GM19372 (cell line): ENCODE measurements around the gene ZFP37.
"Not testable (repeated sequence)": the region's sequence is repeated elsewhere in the genome, so short reads cannot be mapped to it uniquely, and the experiment has no call there.

Experiments used
- ATAC-seq: cut with Tn5 transposase; IDR thresholded peaks from one replicate; pipeline ENCODE4 v1.9.1; 2021; ENCODE audit warnings: mild to moderate bottlenecking, low read depth, moderate library complexity; ENCODE audit not compliant: unreplicated experiment

Gene ZFP37

DNA sequence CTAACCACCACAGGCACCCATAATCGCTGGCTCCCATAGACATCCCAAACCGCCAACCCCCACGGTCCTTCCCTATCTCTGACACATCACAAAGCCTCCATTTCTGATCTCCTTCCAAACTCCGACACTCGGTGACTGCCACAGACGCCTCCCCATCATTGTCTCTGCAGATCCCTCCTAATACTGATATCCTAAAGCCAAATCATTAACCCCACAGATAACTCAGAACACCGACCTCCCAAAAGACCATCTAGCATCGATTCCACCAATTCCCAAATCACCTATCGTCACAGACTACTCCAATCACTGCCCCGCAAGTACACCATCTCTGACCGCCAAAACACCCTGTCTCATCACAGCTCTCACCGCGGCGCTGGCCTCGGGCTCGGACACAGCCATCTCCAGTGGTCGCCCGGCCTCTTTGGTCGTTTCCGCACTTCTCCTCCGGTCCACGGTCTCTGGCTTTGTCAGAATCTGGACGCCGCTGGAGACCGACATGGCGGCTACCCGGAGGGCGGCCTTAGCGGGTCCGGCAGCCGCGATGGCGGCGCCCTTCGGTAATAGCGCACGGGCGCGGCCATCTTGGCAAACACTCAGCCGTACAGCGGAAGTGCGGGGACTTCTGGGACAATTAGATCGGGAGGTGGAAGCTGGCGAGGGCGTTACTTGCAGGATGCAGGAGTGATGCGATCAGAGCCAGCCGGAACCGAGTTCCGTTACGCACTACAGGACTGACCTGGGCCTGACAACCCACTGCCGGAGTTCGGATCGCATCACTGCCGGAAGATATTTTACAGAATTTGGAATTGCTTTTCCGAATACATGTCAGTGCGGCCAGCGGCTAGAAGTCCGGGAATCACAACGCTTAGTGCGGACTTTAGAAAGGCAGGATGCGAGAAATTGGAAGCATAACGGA, at the start of gene ZFP37:
Gene ZFP37 (minus strand): TSS at position 534 of the 916 bp plus-strand sequence. CDS start 36 bp downstream, at position 498.
- no peak for ATAC-seq

GRCh38 chr9:113105345-113105744, 48.8 kb upstream of the ZFP37 start:
- not testable (repeated sequence) for ATAC-seq

DNA sequence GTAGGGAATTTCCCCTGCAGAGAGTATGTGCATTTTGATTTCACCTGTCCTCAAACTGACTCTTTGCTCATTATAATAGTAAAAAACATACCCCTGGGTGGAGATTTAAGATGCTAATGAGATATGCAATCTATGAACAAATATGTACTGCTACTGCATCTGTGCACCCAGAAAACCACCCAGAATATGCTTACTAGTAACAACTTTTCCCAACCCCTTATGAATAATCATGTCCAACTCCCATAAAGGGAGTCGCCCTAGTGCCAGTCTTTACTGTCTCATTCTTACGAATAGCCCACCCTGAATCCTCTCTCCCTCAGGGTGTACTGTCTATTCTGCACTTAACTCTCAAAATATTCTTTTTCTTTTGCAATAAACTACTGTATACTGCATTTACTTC, 39.0 kb upstream of the ZFP37 start:
- ATAC-seq: no peak

GRCh38 chr9:113089924-113090323, 33.4 kb upstream of the ZFP37 start:
- ATAC-seq: not testable (repeated sequence)

- not testable (repeated sequence) for ATAC-seq
Observed at GRCh38 chr9:113089143-113089505, 32.6 kb upstream of the ZFP37 start.

DNA sequence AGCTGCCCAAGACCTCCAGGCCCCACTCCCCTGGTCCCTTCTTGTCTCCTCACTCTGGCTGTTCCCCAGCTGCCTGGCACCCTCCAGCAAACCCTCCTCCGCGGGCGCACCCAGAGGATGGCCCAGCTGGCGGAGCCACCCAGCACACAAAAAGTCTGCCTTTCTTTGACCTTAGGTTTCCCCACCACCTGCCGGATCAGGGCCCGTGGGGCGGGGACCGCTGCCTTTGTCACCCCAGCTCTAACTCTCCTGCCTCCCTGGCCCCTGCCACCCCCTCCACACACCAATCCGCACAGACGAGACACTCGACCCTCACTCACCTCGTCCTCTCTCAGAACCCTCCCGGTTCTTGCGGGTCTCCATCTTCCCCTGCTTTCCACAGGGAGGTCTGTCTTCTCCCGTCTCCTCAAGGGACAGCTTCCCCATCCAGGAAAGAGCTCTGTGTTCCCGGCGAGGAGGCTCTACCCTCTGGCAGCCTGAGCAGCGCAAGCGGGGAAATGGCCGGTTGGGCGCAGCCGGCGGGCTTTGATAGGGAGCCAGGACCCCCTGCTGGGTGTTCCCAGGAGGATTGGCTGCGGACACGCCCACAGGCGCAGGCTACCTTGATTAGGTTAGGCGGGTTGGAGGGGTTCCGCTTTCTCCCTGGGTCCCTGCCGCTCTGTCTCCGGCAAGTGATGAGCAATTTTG, 32.1 kb upstream of the ZFP37 start:
- not testable (repeated sequence) for ATAC-seq

GRCh38 chr9:113062932-113063310, 6.4 kb upstream of the ZFP37 start:
- not testable (repeated sequence) for ATAC-seq

- not testable (repeated sequence) for ATAC-seq
Observed at GRCh38 chr9:113062256-113062931, 5.9 kb upstream of the ZFP37 start.

GRCh38 chr9:113061072-113061850, 4.7 kb upstream of the ZFP37 start:
- not testable (repeated sequence) for ATAC-seq

DNA sequence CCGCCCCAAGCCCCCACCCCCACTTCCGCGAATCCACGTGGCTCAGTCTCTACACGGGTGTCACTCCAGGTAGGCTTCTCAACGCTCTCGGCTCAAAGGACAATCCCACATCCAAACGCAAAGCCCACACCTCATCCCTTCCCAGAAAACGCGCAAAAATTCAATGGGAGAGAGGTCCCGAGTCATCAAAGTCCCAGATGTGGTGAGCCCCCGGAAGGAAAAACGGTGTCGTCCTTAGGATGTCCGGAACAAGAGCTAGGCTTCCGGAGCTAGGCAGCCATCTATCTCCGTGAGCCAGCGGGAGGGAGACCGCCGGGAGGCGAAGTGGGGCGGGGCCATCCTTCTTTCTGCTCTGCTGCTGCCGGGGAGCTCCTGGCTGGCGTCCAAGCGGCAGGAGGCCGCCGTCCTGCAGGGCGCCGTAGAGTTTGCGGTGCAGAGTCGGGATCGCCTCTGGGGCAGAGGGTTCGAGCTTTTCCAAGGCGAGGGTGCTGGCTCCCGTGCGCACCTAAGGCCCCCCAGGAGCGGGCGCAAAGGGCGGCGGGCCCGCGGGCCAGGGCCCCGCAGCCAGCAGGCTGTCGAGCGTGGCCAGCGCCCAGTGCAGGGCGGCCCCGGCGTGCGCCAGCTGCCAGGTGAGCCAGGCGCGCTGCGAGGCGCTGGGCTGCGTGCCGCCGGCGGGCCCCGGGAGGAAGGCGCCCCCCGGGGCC, 3.2 kb upstream of the ZFP37 start:
- ATAC-seq: not testable (repeated sequence)

DNA sequence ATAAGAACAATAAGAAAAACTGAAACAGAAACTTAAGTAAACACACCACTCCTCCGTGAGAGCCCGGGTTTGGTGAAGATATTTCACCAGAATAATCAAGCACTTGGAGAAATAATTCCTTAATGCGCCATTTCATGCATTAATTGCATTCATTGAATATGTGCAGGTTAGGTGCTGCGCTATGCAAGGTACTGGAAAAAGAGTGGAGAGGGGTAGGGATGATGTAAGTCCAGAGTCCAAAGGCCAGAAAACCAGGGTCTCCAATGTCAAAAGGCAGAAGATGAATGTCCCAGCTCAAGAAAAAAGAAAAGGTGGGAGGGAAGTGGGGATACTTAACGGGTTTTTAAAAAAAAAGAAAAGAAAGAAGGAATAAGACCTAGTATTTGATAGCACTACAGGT, 669 bp upstream of the ZFP37 start:
- ATAC-seq: no peak

GRCh38 chr9:113042884-113043657, 13.5 kb downstream of the ZFP37 start:
- no peak for ATAC-seq

DNA sequence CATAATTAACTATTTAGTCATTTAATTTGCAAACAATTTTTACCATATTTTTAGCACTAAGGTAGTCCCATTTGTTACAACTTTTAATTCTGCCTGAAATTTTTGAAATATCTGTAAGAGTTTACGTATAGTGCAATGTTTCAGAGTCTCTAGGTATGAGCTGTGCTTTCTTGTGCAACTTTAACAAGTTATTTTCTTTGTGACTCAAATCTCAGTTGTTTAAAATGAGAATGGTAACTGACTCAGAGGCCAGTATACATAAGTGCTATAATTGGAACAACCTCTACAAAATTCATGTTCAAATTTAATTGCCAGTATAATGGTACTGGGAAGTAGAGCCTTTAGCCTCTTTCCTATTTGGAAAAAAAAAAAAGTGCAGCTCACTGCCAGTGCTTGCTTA, 30.3 kb downstream of the ZFP37 start:
- ATAC-seq: no peak

DNA sequence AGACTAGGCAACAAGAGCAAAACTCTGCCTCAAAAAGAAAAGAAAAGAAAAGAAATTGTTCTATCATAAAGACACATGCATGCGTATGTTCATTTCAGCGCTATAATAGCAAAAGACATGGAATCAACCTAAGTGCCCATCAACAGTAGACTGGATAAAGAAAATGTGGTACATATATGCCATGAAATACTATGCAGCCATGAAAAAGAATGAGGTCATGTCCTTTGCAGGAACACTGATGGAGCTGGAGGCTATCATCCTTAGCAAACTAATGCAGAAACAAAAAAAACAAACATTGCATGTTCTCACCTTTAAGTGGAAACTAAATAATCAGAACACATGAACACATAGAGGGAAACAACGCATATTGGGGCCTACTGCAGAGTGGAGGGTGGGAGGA, 38.3 kb downstream of the ZFP37 start:
- ATAC-seq: no peak

DNA sequence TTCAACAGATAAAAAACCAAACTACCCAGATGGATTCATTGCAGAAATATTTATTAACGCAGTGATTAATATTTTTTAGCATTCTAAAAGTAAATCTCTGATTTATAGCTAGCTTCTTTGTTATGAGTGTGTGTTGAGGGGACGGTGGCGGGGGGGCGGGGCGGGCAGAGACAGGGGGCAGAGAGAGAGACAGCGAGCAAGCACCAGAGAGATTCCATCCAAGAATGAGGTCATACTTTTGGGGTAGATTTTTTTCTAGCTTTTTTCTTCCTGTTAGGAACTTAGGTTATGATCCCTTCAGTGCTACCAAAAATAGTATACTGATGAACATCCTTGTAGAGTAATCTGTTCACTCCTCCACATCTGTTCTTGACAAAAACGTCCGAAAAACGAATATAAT, 44.0 kb downstream of the ZFP37 start:
- no peak for ATAC-seq

DNA sequence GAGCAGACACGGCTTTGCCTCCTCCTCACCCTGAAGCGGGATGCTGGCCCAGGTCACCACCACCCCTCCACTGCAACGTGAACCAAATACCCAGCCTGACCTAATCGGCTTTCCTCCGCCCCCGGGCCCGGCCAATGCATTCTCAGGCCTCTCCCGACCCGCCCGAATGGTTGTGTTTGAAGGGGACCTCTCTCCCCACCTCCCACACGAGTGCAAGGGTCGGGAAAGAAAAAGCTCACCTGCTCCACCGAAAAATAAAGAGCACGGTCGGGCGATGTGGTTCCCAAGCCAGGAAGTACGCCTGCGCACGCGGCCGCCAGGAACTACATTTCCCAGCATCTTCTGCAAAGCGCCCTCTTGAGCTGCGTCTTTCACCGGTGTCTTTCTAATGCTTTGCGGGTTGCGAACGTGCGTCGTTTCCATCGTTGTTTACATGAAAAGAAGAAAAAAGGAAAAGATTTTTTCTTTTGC, 44.6 kb downstream of the ZFP37 start, which contains the start of gene ZNF883:
Gene ZNF883 (minus strand): TSS at position 282 of the 471 bp plus-strand sequence.
- no peak for ATAC-seq

GRCh38 chr9:113005777-113006176, 50.7 kb downstream of the ZFP37 start:
- ATAC-seq: no peak

DNA sequence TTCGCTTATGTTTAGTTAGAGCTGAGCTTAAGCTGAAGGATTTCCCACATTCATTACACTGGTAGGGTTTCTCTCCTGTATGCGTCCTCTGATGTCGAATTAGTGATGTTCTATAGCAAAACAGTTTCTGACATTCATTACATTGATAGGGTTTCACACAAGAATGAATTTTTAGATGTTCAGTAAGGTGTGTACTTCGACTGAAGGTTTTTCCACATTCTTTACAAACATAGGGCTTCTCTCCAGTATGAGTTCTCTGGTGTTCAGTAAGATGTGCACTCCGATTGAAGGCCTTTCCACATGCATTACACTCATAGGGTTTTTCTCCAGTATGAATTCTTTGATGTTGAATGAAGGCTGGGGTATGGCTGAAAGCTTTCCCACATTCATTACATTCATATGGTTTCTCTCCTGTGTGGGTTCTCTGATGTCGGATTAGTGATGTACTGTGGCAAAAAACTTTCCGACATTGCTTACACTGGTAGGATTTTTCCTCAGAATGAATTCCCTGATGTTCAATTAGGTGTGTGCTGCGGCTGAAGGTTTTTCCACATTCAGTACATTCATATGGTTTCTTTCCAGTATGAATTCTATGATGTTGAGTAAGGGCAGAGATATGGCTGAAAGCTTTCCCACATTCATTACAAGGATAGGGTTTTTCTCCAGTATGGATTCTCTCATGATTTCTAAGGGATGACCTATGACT, 59.1 kb downstream of the ZFP37 start:
- no peak for ATAC-seq
